IMR-90 (cell line): Measurements from ENCODE around the gene CDC42EP5. TPM values are rescaled to one million over a fixed set of nuclear protein-coding genes. Genes with fewer than 3 reads are reported as not detected.
"Not testable (repeated sequence)": the region's sequence is repeated elsewhere in the genome, so short reads cannot be mapped to it uniquely, and the experiment has no call there.

Source experiments
- ATAC-seq: fragments of 200-7000 bp; cut with Tn5 transposase; 2 replicates; pipeline ENCODE4 v1.9.1; 2020; ENCODE audit warnings: low read depth, mild to moderate bottlenecking, moderate library complexity
- BruUV-seq: library from RNA; stranded (reverse); fragments of 400-500 nt; replicated peaks from 2 replicates; lab custom pipeline; 2021; lab: Mats Ljungman, UMichigan
- CTCF ChIA-PET: fragments of 300-600 bp; formaldehyde crosslinking; extraction: SDS; loops from one replicate; lab custom pipeline; 2021; ENCODE audit warnings: antibody characterized with exemption; lab: Yijun Ruan, JAX
- POLR2A ChIA-PET: fragments of 300-600 bp; sonication (Branson Sonifier 250); formaldehyde crosslinking; loops from one replicate; lab custom pipeline; 2022; ENCODE audit warnings: antibody characterized with exemption; ENCODE audit not compliant: unreplicated experiment; lab: Charles Lee
- DNase-seq: peaks from one replicate; pipeline ENCODE4 v3.0.0; 2013
- H2AFZ ChIP-seq: replicated peaks from 2 replicates; pipeline ENCODE3; 2013; ENCODE audit warnings: low read length, mild to moderate bottlenecking; ENCODE audit not compliant: poor library complexity
- H2AK5ac ChIP-seq: 2 replicates; pipeline ENCODE4 v1.6.1; 2013; ENCODE audit warnings: low read depth, low read length, inconsistent platforms
- H2AK9ac ChIP-seq: replicated peaks from 2 replicates; pipeline ENCODE3; 2013; ENCODE audit warnings: mild to moderate bottlenecking, low read depth, low read length, moderate library complexity; ENCODE audit not compliant: poor library complexity
- H2BK120ac ChIP-seq: 2 replicates; pipeline ENCODE4 v1.6.1; 2013; ENCODE audit warnings: low read depth, low read length, inconsistent platforms
- H2BK15ac ChIP-seq: 3 replicates; pipeline ENCODE4 v1.6.1; 2013; ENCODE audit warnings: low read depth, low read length, inconsistent platforms
- H2BK20ac ChIP-seq: 2 replicates; pipeline ENCODE4 v1.6.1; 2013; ENCODE audit warnings: low read depth, mild to moderate bottlenecking, inconsistent platforms, low read length, moderate library complexity
- H2BK5ac ChIP-seq: 2 replicates; pipeline ENCODE4 v1.6.1; 2013; ENCODE audit warnings: mild to moderate bottlenecking, low read depth, low read length, inconsistent platforms; ENCODE audit not compliant: poor library complexity, severe bottlenecking
- H3K14ac ChIP-seq: replicated peaks from 2 replicates; pipeline ENCODE4 v1.6.1; 2013; ENCODE audit warnings: low read depth, low read length, inconsistent platforms
- H3K18ac ChIP-seq: 2 replicates; pipeline ENCODE4 v1.6.1; 2013; ENCODE audit warnings: low read depth, low read length, control low read depth
- H3K23ac ChIP-seq: 2 replicates; pipeline ENCODE4 v1.6.1; 2013; ENCODE audit warnings: low read depth, low read length, inconsistent platforms
- H3K27ac ChIP-seq: 2 replicates; pipeline ENCODE4 v1.5.1; 2013; ENCODE audit warnings: mild to moderate bottlenecking, control low read depth, low read length; ENCODE audit not compliant: insufficient read depth
- H3K27me3 ChIP-seq: 2 replicates; pipeline ENCODE4 v1.6.1; 2013; ENCODE audit warnings: low read length; ENCODE audit not compliant: control insufficient read depth, insufficient read depth
- H3K36me3 ChIP-seq: 2 replicates; pipeline ENCODE4 v1.6.1; 2013; ENCODE audit warnings: low read length, mixed read lengths; ENCODE audit not compliant: control insufficient read depth, insufficient read depth
- H3K4ac ChIP-seq: 2 replicates; pipeline ENCODE4 v1.6.1; 2013; ENCODE audit warnings: low read depth, low read length, inconsistent platforms
- H3K4me1 ChIP-seq: 2 replicates; pipeline ENCODE4 v1.6.1; 2013; ENCODE audit warnings: low read length, mixed read lengths; ENCODE audit not compliant: control insufficient read depth, insufficient read depth
- H3K4me2 ChIP-seq: 2 replicates; pipeline ENCODE4 v1.6.1; 2013; ENCODE audit warnings: low read depth, mild to moderate bottlenecking, control low read depth, low read length, moderate library complexity
- H3K4me3 ChIP-seq: 2 replicates; pipeline ENCODE4 v1.5.1; 2013; ENCODE audit warnings: low read depth, mild to moderate bottlenecking, control low read depth, low read length, moderate library complexity; ENCODE audit not compliant: insufficient read depth
- H3K56ac ChIP-seq: 2 replicates; pipeline ENCODE4 v1.6.1; 2013; ENCODE audit warnings: low read length, inconsistent platforms; ENCODE audit not compliant: insufficient read depth; ENCODE audit errors: extremely low read depth
- H3K79me1 ChIP-seq, 2 experiments: 2 replicates each; pipeline ENCODE4 v1.6.1; 2013; ENCODE audit warnings: low read length in 2 of 2, inconsistent platforms in 1 of 2, low read depth in 1 of 2
- H3K9ac ChIP-seq: 2 replicates; pipeline ENCODE4 v1.6.1; 2013; ENCODE audit warnings: low read depth, low read length, control low read depth
- H3K9me1 ChIP-seq: 2 replicates; pipeline ENCODE4 v1.6.1; 2013; ENCODE audit warnings: low read length, inconsistent platforms; ENCODE audit not compliant: insufficient read depth
- H3K9me3 ChIP-seq: 2 replicates; pipeline ENCODE4 v1.6.1; 2013; ENCODE audit warnings: low read length; ENCODE audit not compliant: control insufficient read depth, insufficient read depth
- H4K20me1 ChIP-seq: 2 replicates; pipeline ENCODE4 v1.6.1; 2013; ENCODE audit warnings: low read length, inconsistent platforms; ENCODE audit not compliant: insufficient read depth
- H4K5ac ChIP-seq: 2 replicates; pipeline ENCODE4 v1.6.1; 2013; ENCODE audit warnings: mild to moderate bottlenecking, low read depth, low read length, control low read depth
- H4K8ac ChIP-seq, 2 experiments: 2 replicates each; pipeline ENCODE4 v1.6.1; 2013; ENCODE audit warnings: low read depth in 2 of 2, low read length in 2 of 2, control low read depth in 1 of 2, inconsistent platforms in 1 of 2
- H4K91ac ChIP-seq: 2 replicates; pipeline ENCODE4 v1.6.1; 2013; ENCODE audit warnings: low read depth, low read length, inconsistent platforms; ENCODE audit not compliant: insufficient read depth
- CEBPB ChIP-seq: IDR thresholded peaks from 2 replicates; pipeline ENCODE4 v1.6.1; 2012; ENCODE audit warnings: low read depth, low read length, improper control_type of control experiment
- CHD1 ChIP-seq: IDR thresholded peaks from 2 replicates; pipeline ENCODE4 v1.6.1; 2012; ENCODE audit warnings: low read depth, low read length, improper control_type of control experiment
- ELK1 ChIP-seq: fragments of 150-350 bp; IDR thresholded peaks from 2 replicates; pipeline ENCODE4 v1.6.1; 2016; ENCODE audit warnings: low read depth, mild to moderate bottlenecking, low read length, moderate library complexity, borderline replicate concordance
- MXI1 ChIP-seq: IDR thresholded peaks from 2 replicates; pipeline ENCODE4 v1.6.1; 2012; ENCODE audit warnings: low read depth, mild to moderate bottlenecking, low read length, moderate library complexity, borderline replicate concordance
- POLR2A ChIP-seq: IDR thresholded peaks from 2 replicates; pipeline ENCODE4 v1.6.1; 2012; ENCODE audit warnings: mild to moderate bottlenecking, low read depth, low read length
- RAD21 ChIP-seq: IDR thresholded peaks from 2 replicates; pipeline ENCODE4 v1.6.1; 2012; ENCODE audit warnings: low read length, improper control_type of control experiment
- RCOR1 ChIP-seq: IDR thresholded peaks from 2 replicates; pipeline ENCODE4 v1.6.1; 2012; ENCODE audit warnings: mild to moderate bottlenecking, low read length, improper control_type of control experiment; ENCODE audit not compliant: insufficient replicate concordance
- SMC3 ChIP-seq: fragments of 150-350 bp; IDR thresholded peaks from 2 replicates; pipeline ENCODE4 v1.6.1; 2016; ENCODE audit warnings: low read depth, mild to moderate bottlenecking, antibody characterized with exemption, low read length, moderate library complexity
- WGBS, 2 experiments: methylation state at CpG; one replicate each; pipeline versions ENCODE4 v1.1.5 to v1.1.7; 2013; ENCODE audit warnings: missing lambda C conversion rate in 2 of 2; ENCODE audit not compliant: insufficient read length in 1 of 2; ENCODE audit errors: extremely low coverage in 2 of 2; 5-methylcytosine and 5-hydroxymethylcytosine counted together
- dilution Hi-C: fragments of 300-500 bp; cut with HindIII; formaldehyde crosslinking; loops from one replicate; pipeline ENCODE4 v1.14.3; 2018; ENCODE audit warnings: low sequenced_read_pairs; ENCODE audit not compliant: unreplicated experiment
- in situ Hi-C: fragments of 300-500 bp; cut with MboI; formaldehyde crosslinking; loops from 3 replicates; pipeline ENCODE4 v1.14.3; 2019; ENCODE audit warnings: low sequenced_read_pairs, inconsistent platforms, mixed read lengths
- intact Hi-C: fragments of 100-400 bp; cut with micrococcal nuclease; formaldehyde crosslinking; loops from 2 replicates; pipeline ENCODE4 v1.10.0; 2022
- polyA plus RNA-seq, 3 experiments: library from polyadenylated mRNA; depleted of rRNA; stranded (reverse); fragments of >200 nt; gene quantifications; 2 replicates each; pipeline ENCODE4 v1.2.3, GENCODE V29; 2012; ENCODE audit warnings: low replicate concordance in 1 of 3
- total RNA-seq: library from RNA; depleted of rRNA; stranded (reverse); fragments of >200 nt; gene quantifications from 2 replicates; pipeline ENCODE4 v1.2.3, GENCODE V29; 2012

Gene CDC42EP5
- total and polyA plus RNA-seq, 2 of the 4 experiments (the other 2 are of a cell fraction): 7.2 to 25.3 TPM

- Histone ChIP-seq H2AFZ (no peak within 1 kb of the TSS), H3K56ac (no peak within 1 kb of the TSS), H2AK5ac (no peak within 1 kb of the TSS), H3K9me3 (peaks cover 14% of the 10 kb centered on the region), H4K8ac (no peak within 1 kb of the TSS), H3K9me1 (no peaks in the 10 kb centered on the region), H2BK15ac (no peak within 1 kb of the TSS), H2BK5ac (no peak within 1 kb of the TSS), H3K4me3 (no peak within 1 kb of the TSS), H4K5ac (no peak within 1 kb of the TSS), H3K9ac (no peak within 1 kb of the TSS), H3K4ac (no peak within 1 kb of the TSS), H3K79me1 (no peaks in the 10 kb centered on the region), H3K14ac (no peak within 1 kb of the TSS), H4K91ac (no peak within 1 kb of the TSS), H3K18ac (no peak within 1 kb of the TSS), H2BK20ac (no peak within 1 kb of the TSS), H3K27ac (no peak within 1 kb of the TSS), H3K36me3 (no peaks in the 10 kb centered on the region), H4K20me1 (no peaks in the 10 kb centered on the region), H3K4me2 (no peak within 1 kb of the TSS), H3K23ac (no peak within 1 kb of the TSS), H2AK9ac (no peak within 1 kb of the TSS), H3K27me3 (no peaks in the 10 kb centered on the region), H2BK120ac (no peak within 1 kb of the TSS), H3K4me1 (no peaks in the 10 kb centered on the region)
- BruUV-seq: no TSS peak
- ChIA-PET POLR2A (no interaction called here), CTCF (no interaction called here)
- intact Hi-C loops (no loop called here), in situ Hi-C loops (no loop called here), dilution Hi-C loops (no loop called here)
- ATAC-seq (no peak), DNase-seq (no peak)
- no peak for TF ChIP-seq RAD21
- no peak for TF ChIP-seq POLR2A
- no peak for TF ChIP-seq CHD1
- no peak for TF ChIP-seq ELK1
- no peak for TF ChIP-seq RCOR1
- no peak for TF ChIP-seq CEBPB
- no peak for TF ChIP-seq MXI1
- no peak for TF ChIP-seq SMC3
- no CpG with 5 or more reads among the region's 14 CpGs for WGBS, 2 experiments
Measured at GRCh38 chr19:54502518-54503048, 29.5 kb upstream of the CDC42EP5 start, which contains the start of gene LAIR2. Gene LAIR2 (plus strand): TSS chr19:54502831. CDS start chr19:54502919, 88 bp downstream.

GRCh38 chr19:54498451-54498772 lies 25.3 kb upstream of the CDC42EP5 start:
- H2BK20ac ChIP-seq, H3K18ac ChIP-seq, H2BK120ac ChIP-seq, H3K27me3 ChIP-seq, H3K9ac ChIP-seq, DNase-seq, H3K9me3 ChIP-seq, H3K4me1 ChIP-seq, dilution Hi-C loops, H3K4me3 ChIP-seq, H3K14ac ChIP-seq, H3K79me1 ChIP-seq, intact Hi-C loops, in situ Hi-C loops, H3K4ac ChIP-seq, H2BK5ac ChIP-seq, H4K91ac ChIP-seq, H2AK9ac ChIP-seq, H4K5ac ChIP-seq, H2BK15ac ChIP-seq, H3K4me2 ChIP-seq, ATAC-seq, H2AK5ac ChIP-seq, H4K20me1 ChIP-seq, H4K8ac ChIP-seq, H3K9me1 ChIP-seq, POLR2A ChIA-PET, CTCF ChIA-PET, H3K56ac ChIP-seq, BruUV-seq, H2AFZ ChIP-seq, H3K23ac ChIP-seq, H3K36me3 ChIP-seq, H3K27ac ChIP-seq: not testable (repeated sequence)
- WGBS, 2 experiments: 40% methylated on average over 1 of the region's 9 CpGs; no CpG with 5 or more reads in 1 of the 2 experiments
